Loucy (cell line): ENCODE data around the gene RNMT.
A peak's percentile ranks its signal among the peaks of the same experiment; 100 is the strongest.

Source experiments
- H2AFZ ChIP-seq: fragments of 200-600 bp; sonication (generic); 2 replicates; pipeline ENCODE4 v1.6.0; 2016; ENCODE audit warnings: antibody characterized with exemption, mild to moderate bottlenecking, low read length, moderate library complexity
- H3F3A ChIP-seq: fragments of 200-600 bp; 2 replicates; pipeline ENCODE4 v1.6.0; 2016; ENCODE audit warnings: antibody characterized with exemption, low read depth, mild to moderate bottlenecking
- H3K27me3 ChIP-seq: fragments of 200-600 bp; sonication (generic); 2 replicates; pipeline ENCODE4 v1.6.1; 2014; ENCODE audit warnings: low read length, mild to moderate bottlenecking; ENCODE audit not compliant: insufficient read depth, poor library complexity, severe bottlenecking
- H3K36me3 ChIP-seq: fragments of 200-600 bp; sonication (generic); 2 replicates; pipeline ENCODE4 v1.6.1; 2016; ENCODE audit warnings: low read length; ENCODE audit not compliant: insufficient read depth
- H3K4me1 ChIP-seq: fragments of 200-600 bp; sonication (generic); 2 replicates; pipeline ENCODE4 v1.5.1; 2014; ENCODE audit warnings: low read length, mild to moderate bottlenecking; ENCODE audit not compliant: insufficient read depth, poor library complexity, severe bottlenecking
- H3K4me2 ChIP-seq: fragments of 200-600 bp; sonication (generic); 2 replicates; pipeline ENCODE4 v1.6.0; 2014; ENCODE audit warnings: antibody characterized with exemption, low read length, low read depth, mild to moderate bottlenecking; ENCODE audit not compliant: poor library complexity, severe bottlenecking
- H3K4me3 ChIP-seq: fragments of 200-600 bp; sonication (generic); 2 replicates; pipeline ENCODE4 v1.5.1; 2014; ENCODE audit warnings: low read length, mild to moderate bottlenecking, mixed read lengths; ENCODE audit not compliant: poor library complexity, severe bottlenecking
- H3K79me2 ChIP-seq: fragments of 200-600 bp; sonication (generic); 2 replicates; pipeline ENCODE4 v1.6.1; 2014; ENCODE audit warnings: low read length; ENCODE audit not compliant: insufficient read depth
- H3K9ac ChIP-seq: fragments of 200-600 bp; sonication (generic); 2 replicates; pipeline ENCODE4 v1.6.0; 2014; ENCODE audit warnings: mild to moderate bottlenecking, low read depth, low read length, moderate library complexity; ENCODE audit not compliant: poor library complexity, severe bottlenecking
- H3K9me2 ChIP-seq: fragments of 200-600 bp; sonication (generic); replicated peaks from 2 replicates; pipeline ENCODE4 v1.6.1; 2016; ENCODE audit warnings: low read depth, low read length, mixed read lengths
- H3K9me3 ChIP-seq: fragments of 200-600 bp; sonication (generic); 2 replicates; pipeline ENCODE4 v1.6.1; 2014; ENCODE audit warnings: mild to moderate bottlenecking, antibody characterized with exemption, low read length, low read depth; ENCODE audit not compliant: insufficient read depth
- H4K20me1 ChIP-seq: fragments of 200-600 bp; sonication (generic); 2 replicates; pipeline ENCODE4 v1.6.0; 2014; ENCODE audit warnings: antibody characterized with exemption, low read length, mild to moderate bottlenecking; ENCODE audit not compliant: insufficient read depth, poor library complexity, severe bottlenecking
- EZH2phosphoT487 ChIP-seq: fragments of 200-600 bp; IDR thresholded peaks from 2 replicates; pipeline ENCODE4 v1.6.1; 2018; ENCODE audit warnings: antibody characterized with exemption, mild to moderate bottlenecking, moderate library complexity, borderline replicate concordance
- TF ChIP-seq, protein P1 (sequence below): fragments of 200-600 bp; sonication (generic); conservative IDR thresholded peaks from 2 replicates; pipeline ENCODE4 v1.5.1; 2014; ENCODE audit warnings: mild to moderate bottlenecking, antibody characterized with exemption, low read length

The RNMT gene

DNA sequence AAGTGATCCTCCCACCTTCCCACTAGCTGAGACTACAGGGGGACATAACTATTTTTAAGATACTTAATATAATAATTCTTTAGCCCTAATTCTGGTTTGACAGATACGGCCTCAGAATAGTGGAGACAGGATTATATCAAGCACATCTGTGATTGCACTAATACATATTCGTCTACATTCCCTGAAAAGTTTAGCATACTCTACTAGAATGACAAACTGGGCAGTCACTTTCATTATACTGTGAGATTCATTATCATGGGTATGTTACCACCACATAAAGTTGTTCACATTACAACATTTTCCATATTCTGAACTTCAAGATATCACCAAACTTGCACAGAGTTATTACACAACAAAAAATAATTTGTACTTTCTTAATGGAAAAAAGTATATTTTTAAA lies 11.1 kb upstream of the RNMT start:
- no peak for TF ChIP-seq EZH2phosphoT487
- TF ChIP-seq, protein P1, sequence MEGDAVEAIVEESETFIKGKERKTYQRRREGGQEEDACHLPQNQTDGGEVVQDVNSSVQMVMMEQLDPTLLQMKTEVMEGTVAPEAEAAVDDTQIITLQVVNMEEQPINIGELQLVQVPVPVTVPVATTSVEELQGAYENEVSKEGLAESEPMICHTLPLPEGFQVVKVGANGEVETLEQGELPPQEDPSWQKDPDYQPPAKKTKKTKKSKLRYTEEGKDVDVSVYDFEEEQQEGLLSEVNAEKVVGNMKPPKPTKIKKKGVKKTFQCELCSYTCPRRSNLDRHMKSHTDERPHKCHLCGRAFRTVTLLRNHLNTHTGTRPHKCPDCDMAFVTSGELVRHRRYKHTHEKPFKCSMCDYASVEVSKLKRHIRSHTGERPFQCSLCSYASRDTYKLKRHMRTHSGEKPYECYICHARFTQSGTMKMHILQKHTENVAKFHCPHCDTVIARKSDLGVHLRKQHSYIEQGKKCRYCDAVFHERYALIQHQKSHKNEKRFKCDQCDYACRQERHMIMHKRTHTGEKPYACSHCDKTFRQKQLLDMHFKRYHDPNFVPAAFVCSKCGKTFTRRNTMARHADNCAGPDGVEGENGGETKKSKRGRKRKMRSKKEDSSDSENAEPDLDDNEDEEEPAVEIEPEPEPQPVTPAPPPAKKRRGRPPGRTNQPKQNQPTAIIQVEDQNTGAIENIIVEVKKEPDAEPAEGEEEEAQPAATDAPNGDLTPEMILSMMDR = no peak
- H3K4me2 ChIP-seq = no peak overlapping the region
- H2AFZ ChIP-seq = no peak overlapping the region
- no peaks in the 10 kb centered on the region for H3K9me2 ChIP-seq
- no peak overlapping the region for H3K4me3 ChIP-seq
- no peaks in the 10 kb centered on the region for H3K36me3 ChIP-seq
- H4K20me1 ChIP-seq = peaks cover 20% of the 10 kb centered on the region
- H3K9ac ChIP-seq = no peak overlapping the region
- peaks cover 6% of the 10 kb centered on the region; the same call in 1 of the 2 replicates for H3K9me3 ChIP-seq
- peaks cover 8% of the 10 kb centered on the region for H3K4me1 ChIP-seq
- H3F3A ChIP-seq = no peaks in the 10 kb centered on the region
- H3K79me2 ChIP-seq = peaks cover 98% of the 10 kb centered on the region
- no peaks in the 10 kb centered on the region for H3K27me3 ChIP-seq

DNA sequence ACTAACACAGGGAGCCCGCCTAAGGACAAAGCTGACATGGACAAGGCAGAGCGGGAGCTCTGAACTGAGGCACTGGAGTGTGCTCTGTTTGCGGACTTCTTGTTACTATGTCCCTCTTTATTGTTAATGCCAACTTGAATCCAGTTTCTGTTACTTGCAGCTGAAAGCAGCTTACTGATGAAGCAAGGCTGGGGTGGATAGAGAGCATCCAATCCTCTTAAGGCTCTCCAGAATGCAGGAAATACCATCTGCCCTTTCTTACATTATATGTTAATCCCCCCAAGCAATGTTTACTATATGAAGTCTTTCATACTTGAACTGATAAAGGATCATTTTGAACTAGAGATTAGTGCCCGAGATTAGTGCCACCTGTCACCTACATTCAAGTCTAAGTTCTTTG lies 9.6 kb upstream of the RNMT start:
- Histone ChIP-seq H3K79me2 (peaks cover 98% of the 10 kb centered on the region), H3K9me2 (no peaks in the 10 kb centered on the region), H3K4me1 (peaks cover 17% of the 10 kb centered on the region)

DNA sequence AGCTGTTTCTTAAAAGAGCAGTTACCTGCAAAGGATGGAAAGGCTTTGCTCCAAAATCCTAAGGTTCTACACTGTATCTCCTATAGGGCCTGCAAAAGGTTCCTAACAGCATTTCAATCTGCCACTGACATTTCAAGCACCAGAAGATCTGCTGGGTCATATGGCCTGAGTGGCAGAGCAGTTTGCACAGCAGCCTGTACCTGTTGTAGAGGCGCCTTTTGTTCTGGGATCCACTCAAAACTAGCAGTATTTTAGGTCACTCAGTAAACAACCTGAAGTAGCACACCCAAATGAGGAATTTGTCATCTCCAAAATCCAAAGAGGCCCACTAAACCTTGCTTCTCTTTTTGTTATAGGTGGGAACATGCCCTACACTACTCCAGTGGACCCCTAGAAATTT lies 6.3 kb upstream of the RNMT start:
- Histone ChIP-seq H3K4me3 (peak overlapping the region; percentile 6), H2AFZ (no peak overlapping the region), H3K9me2 (no peaks in the 10 kb centered on the region), H3F3A (no peaks in the 10 kb centered on the region), H3K4me2 (peak overlapping the region; percentile 43), H3K9me3 (peaks cover 6% of the 10 kb centered on the region; the same call in 1 of the 2 replicates), H3K79me2 (peaks cover 100% of the 10 kb centered on the region), H3K27me3 (no peaks in the 10 kb centered on the region), H3K4me1 (peaks cover 40% of the 10 kb centered on the region), H3K9ac (no peak overlapping the region), H4K20me1 (peaks cover 39% of the 10 kb centered on the region), H3K36me3 (no peaks in the 10 kb centered on the region)
- TF ChIP-seq, protein P1 = no peak
- TF ChIP-seq EZH2phosphoT487 = no peak

More for the DNA sequence above, 9.6 kb upstream of the RNMT start:
- no peaks in the 10 kb centered on the region for H3F3A ChIP-seq
- TF ChIP-seq EZH2phosphoT487 = no peak
- TF ChIP-seq, protein P1 = no peak
- H3K36me3 ChIP-seq = no peaks in the 10 kb centered on the region
- H3K27me3 ChIP-seq = no peaks in the 10 kb centered on the region
- H4K20me1 ChIP-seq = peaks cover 28% of the 10 kb centered on the region
- H2AFZ ChIP-seq = no peak overlapping the region
- H3K4me3 ChIP-seq = no peak overlapping the region
- H3K4me2 ChIP-seq = no peak overlapping the region
- peaks cover 6% of the 10 kb centered on the region; the same call in 1 of the 2 replicates for H3K9me3 ChIP-seq
- no peak overlapping the region for H3K9ac ChIP-seq
